Measurements from ENCODE around the gene C6orf47.
A peak's percentile ranks its signal among the peaks of the same experiment; 100 is the strongest.

The C6orf47 gene

DNA sequence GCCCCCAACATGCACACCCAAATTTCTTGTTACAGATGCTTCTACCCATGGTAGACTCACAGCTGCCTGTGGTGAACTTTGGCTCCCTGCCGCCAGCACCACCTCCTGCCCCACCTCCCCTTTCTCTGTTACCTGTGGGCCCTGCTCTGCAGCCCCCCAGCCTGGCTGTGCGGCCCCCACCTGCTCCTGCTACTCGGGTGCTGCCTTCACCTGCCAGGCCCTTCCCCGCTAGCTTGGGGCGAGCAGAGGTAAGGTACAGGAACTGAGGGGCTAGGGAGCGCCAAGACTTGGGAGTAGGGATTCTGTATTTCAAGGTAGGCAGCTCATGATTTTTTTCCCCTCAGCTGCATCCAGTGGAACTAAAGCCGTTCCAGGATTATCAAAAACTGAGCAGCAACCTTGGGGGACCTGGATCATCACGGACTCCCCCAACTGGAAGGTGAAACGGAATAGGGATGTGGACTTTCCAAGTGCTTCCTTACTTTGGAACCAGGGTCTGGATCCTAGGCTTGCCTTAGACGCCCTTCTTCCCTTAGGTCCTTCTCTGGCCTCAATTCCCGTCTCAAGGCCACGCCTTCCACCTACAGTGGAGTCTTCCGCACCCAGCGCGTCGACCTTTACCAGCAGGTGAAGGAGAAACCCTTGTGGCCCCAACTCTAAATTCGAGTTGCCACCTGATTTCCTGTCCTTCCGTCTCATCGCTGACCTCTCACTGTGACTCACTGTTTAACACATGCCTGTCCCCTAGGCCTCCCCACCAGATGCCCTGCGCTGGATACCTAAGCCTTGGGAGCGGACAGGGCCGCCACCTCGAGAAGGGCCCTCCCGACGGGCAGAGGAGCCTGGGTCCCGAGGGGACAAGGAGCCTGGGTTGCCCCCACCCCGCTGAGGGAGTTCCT is 23.6 kb downstream of the C6orf47 start:
- no peak for TF ChIP-seq TCF4 (CRISPR knock-in tag; IDR thresholded peaks at IDR 0.05; ENCODE audit: borderline replicate concordance)
- TF ChIP-seq ESRRG (CRISPR knock-in tag; IDR thresholded peaks at IDR 0.05) = no peak
- TF ChIP-seq ZC3H10 (CRISPR knock-in tag; IDR thresholded peaks at IDR 0.05) = no peak
- no peak for TF ChIP-seq BACH2 (CRISPR knock-in tag; IDR thresholded peaks at IDR 0.05; ENCODE audit: borderline replicate concordance)
- no peak for TF ChIP-seq TOX (CRISPR knock-in tag; IDR thresholded peaks at IDR 0.05; ENCODE audit: borderline replicate concordance)
- no peak for TF ChIP-seq SNAI2 (CRISPR knock-in tag; IDR thresholded peaks at IDR 0.05)
- no peak for TF ChIP-seq ZFP3 (CRISPR knock-in tag; IDR thresholded peaks at IDR 0.05)
- ATAC-seq = no peak

DNA sequence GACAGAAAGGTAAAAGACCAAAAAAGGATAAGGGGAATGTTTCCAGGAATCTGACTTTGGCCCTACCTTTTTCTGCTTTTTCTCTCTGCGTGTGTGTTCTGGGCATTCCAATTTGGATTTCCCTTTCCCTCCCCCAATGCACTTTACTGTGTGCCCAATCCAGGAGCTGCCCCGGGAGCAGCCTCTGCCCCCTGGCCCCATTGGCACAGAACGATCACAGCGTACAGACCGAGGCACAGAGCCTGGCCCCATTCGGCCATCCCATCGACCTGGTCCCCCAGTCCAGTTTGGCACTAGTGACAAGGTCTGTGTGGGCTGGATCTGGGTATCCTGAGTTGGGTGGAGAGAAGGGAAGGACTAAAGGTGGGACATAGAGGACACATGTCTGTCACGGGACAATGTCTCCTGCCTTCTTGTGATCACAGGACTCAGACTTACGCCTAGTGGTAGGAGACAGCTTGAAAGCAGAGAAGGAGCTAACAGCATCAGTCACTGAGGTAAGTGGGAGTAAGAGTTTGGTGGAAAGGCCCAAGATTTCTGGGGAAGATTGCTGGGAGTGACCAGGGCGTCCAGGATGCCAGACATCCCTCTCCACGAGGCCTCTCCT is 25.5 kb downstream of the C6orf47 start:
- TF ChIP-seq ZNF565 (CRISPR knock-in tag; conservative IDR thresholded peaks at IDR 0.05; ENCODE audit: low read depth) (no peak), CSDC2 (CRISPR knock-in tag; IDR thresholded peaks at IDR 0.05) (no peak), ZFP3 (CRISPR knock-in tag; IDR thresholded peaks at IDR 0.05) (no peak), ZNF8 (CRISPR knock-in tag; IDR thresholded peaks at IDR 0.05) (no peak), ZC3H10 (CRISPR knock-in tag; IDR thresholded peaks at IDR 0.05) (no peak), TCF4 (CRISPR knock-in tag; IDR thresholded peaks at IDR 0.05; ENCODE audit: borderline replicate concordance) (no peak), BACH2 (CRISPR knock-in tag; IDR thresholded peaks at IDR 0.05; ENCODE audit: borderline replicate concordance) (no peak), GLIS3 (CRISPR knock-in tag; IDR thresholded peaks at IDR 0.05) (no peak), RARB (CRISPR knock-in tag; IDR thresholded peaks at IDR 0.05) (no peak), SNAI2 (CRISPR knock-in tag; IDR thresholded peaks at IDR 0.05) (no peak)
- TF ChIP-seq, protein P1, sequence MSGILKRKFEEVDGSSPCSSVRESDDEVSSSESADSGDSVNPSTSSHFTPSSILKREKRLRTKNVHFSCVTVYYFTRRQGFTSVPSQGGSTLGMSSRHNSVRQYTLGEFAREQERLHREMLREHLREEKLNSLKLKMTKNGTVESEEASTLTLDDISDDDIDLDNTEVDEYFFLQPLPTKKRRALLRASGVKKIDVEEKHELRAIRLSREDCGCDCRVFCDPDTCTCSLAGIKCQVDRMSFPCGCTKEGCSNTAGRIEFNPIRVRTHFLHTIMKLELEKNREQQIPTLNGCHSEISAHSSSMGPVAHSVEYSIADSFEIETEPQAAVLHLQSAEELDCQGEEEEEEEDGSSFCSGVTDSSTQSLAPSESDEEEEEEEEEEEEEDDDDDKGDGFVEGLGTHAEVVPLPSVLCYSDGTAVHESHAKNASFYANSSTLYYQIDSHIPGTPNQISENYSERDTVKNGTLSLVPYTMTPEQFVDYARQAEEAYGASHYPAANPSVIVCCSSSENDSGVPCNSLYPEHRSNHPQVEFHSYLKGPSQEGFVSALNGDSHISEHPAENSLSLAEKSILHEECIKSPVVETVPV (CRISPR knock-in tag; IDR thresholded peaks at IDR 0.05) = no peak
- TF ChIP-seq, protein P2, sequence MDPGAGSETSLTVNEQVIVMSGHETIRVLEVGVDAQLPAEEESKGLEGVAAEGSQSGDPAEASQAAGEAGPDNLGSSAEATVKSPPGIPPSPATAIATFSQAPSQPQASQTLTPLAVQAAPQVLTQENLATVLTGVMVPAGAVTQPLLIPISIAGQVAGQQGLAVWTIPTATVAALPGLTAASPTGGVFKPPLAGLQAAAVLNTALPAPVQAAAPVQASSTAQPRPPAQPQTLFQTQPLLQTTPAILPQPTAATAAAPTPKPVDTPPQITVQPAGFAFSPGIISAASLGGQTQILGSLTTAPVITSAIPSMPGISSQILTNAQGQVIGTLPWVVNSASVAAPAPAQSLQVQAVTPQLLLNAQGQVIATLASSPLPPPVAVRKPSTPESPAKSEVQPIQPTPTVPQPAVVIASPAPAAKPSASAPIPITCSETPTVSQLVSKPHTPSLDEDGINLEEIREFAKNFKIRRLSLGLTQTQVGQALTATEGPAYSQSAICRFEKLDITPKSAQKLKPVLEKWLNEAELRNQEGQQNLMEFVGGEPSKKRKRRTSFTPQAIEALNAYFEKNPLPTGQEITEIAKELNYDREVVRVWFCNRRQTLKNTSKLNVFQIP (CRISPR knock-in tag; IDR thresholded peaks at IDR 0.05; ENCODE audit: borderline replicate concordance, low read depth) = no peak
- TF ChIP-seq, protein P3, sequence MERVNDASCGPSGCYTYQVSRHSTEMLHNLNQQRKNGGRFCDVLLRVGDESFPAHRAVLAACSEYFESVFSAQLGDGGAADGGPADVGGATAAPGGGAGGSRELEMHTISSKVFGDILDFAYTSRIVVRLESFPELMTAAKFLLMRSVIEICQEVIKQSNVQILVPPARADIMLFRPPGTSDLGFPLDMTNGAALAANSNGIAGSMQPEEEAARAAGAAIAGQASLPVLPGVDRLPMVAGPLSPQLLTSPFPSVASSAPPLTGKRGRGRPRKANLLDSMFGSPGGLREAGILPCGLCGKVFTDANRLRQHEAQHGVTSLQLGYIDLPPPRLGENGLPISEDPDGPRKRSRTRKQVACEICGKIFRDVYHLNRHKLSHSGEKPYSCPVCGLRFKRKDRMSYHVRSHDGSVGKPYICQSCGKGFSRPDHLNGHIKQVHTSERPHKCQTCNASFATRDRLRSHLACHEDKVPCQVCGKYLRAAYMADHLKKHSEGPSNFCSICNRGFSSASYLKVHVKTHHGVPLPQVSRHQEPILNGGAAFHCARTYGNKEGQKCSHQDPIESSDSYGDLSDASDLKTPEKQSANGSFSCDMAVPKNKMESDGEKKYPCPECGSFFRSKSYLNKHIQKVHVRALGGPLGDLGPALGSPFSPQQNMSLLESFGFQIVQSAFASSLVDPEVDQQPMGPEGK (CRISPR knock-in tag; IDR thresholded peaks at IDR 0.05; ENCODE audit: borderline replicate concordance) = no peak
- ATAC-seq = no peak; the same call in 2 of the 3 replicates

DNA sequence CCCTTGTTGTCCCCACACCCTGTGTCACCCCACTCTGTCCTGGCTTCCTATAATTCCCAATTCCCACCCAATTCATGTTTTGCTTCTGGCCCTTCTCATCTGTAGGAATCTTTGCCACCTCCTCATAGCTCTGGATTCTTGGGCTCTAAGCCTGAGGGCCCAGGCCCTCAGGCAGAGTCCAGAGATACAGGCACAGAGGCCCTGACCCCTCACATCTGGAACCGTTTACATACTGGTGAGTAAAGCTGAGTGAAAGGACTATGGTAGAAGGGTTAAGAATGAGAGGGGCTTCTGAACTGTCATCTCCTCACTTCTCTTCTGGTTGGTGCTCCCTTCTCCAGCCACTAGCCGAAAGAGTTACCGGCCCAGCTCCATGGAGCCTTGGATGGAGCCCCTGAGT is 26.4 kb downstream of the C6orf47 start:
- TF ChIP-seq ESRRG (CRISPR knock-in tag; IDR thresholded peaks at IDR 0.05) = no peak
- TF ChIP-seq ZFP30 (CRISPR knock-in tag; IDR thresholded peaks at IDR 0.05) = no peak
- TF ChIP-seq ZNF565 (CRISPR knock-in tag; conservative IDR thresholded peaks at IDR 0.05; ENCODE audit: low read depth) = no peak
- TF ChIP-seq RARB (CRISPR knock-in tag; IDR thresholded peaks at IDR 0.05) = no peak
- TF ChIP-seq, protein P4, sequence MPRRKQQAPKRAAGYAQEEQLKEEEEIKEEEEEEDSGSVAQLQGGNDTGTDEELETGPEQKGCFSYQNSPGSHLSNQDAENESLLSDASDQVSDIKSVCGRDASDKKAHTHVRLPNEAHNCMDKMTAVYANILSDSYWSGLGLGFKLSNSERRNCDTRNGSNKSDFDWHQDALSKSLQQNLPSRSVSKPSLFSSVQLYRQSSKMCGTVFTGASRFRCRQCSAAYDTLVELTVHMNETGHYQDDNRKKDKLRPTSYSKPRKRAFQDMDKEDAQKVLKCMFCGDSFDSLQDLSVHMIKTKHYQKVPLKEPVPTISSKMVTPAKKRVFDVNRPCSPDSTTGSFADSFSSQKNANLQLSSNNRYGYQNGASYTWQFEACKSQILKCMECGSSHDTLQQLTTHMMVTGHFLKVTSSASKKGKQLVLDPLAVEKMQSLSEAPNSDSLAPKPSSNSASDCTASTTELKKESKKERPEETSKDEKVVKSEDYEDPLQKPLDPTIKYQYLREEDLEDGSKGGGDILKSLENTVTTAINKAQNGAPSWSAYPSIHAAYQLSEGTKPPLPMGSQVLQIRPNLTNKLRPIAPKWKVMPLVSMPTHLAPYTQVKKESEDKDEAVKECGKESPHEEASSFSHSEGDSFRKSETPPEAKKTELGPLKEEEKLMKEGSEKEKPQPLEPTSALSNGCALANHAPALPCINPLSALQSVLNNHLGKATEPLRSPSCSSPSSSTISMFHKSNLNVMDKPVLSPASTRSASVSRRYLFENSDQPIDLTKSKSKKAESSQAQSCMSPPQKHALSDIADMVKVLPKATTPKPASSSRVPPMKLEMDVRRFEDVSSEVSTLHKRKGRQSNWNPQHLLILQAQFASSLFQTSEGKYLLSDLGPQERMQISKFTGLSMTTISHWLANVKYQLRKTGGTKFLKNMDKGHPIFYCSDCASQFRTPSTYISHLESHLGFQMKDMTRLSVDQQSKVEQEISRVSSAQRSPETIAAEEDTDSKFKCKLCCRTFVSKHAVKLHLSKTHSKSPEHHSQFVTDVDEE (CRISPR knock-in tag; IDR thresholded peaks at IDR 0.05) = no peak
- TF ChIP-seq ZNF70 (CRISPR knock-in tag; IDR thresholded peaks at IDR 0.05) = no peak
- no peak for TF ChIP-seq OSR1 (CRISPR knock-in tag; IDR thresholded peaks at IDR 0.05)
- TF ChIP-seq ZC3H10 (CRISPR knock-in tag; IDR thresholded peaks at IDR 0.05) = no peak
- no peak for TF ChIP-seq ISL1 (CRISPR knock-in tag; IDR thresholded peaks at IDR 0.05)
- TF ChIP-seq ARNTL (CRISPR knock-in tag; IDR thresholded peaks at IDR 0.05; ENCODE audit: borderline replicate concordance, low read depth) = no peak

More for the DNA sequence above, 26.4 kb downstream of the C6orf47 start:
- peak; percentile 2; the same call in 1 of the 3 replicates for ATAC-seq

All from SK-N-SH treated with all-trans-retinoic acid at 6 μM for 48 hours (cell line).